HEK293 (cell line): Measurements from ENCODE around the gene LY86.

Experiments
- CTCF ChIA-PET: fragments of 350-600 bp; formaldehyde crosslinking; extraction: SDS; loops from one replicate; lab custom pipeline; 2021; ENCODE audit warnings: antibody characterized with exemption; lab: Yijun Ruan, JAX
- POLR2A ChIA-PET: fragments of 300-600 bp; formaldehyde crosslinking; extraction: SDS; loops from one replicate; lab custom pipeline; 2020; ENCODE audit warnings: antibody characterized with exemption, inconsistent platforms; lab: Yijun Ruan, JAX
- H3K27ac ChIP-seq: fragments of 200-500 bp; sonication (Bioruptor generic); 2 replicates; pipeline ENCODE4 v1.5.1; 2014; ENCODE audit warnings: low read depth, low read length, control low read depth, inconsistent platforms; ENCODE audit errors: extremely low read depth
- H3K36me3 ChIP-seq, 2 experiments: fragments of 200-500 bp in 1 of 2; sonication (Bioruptor generic) in 1 of 2; 1 replicate in 1 of 2; 2 replicates in 1 of 2; pipeline ENCODE4 v1.5.1; 2014 to 2017; ENCODE audit warnings: inconsistent platforms in 2 of 2, low read length in 2 of 2; ENCODE audit not compliant: control insufficient read depth in 2 of 2, insufficient read depth in 1 of 2
- H3K4me1 ChIP-seq: fragments of 200-500 bp; sonication (Bioruptor generic); 2 replicates; pipeline ENCODE4 v1.5.1; 2014; ENCODE audit warnings: mild to moderate bottlenecking, low read length, inconsistent platforms; ENCODE audit not compliant: control insufficient read depth, insufficient read depth
- H3K4me3 ChIP-seq: 2 replicates; pipeline ENCODE4 v1.5.1; 2011; ENCODE audit warnings: low read depth, mild to moderate bottlenecking, control low read depth, low read length, moderate library complexity
- H3K9me3 ChIP-seq: fragments of 200-500 bp; sonication (Bioruptor generic); 2 replicates; pipeline ENCODE4 v1.5.1; 2014; ENCODE audit warnings: low read depth, low read length, inconsistent platforms; ENCODE audit not compliant: control insufficient read depth, insufficient read depth
- GLIS1 ChIP-seq: fragments of 450-650 bp; formaldehyde crosslinking; IDR thresholded peaks from 2 replicates; pipeline ENCODE4 v1.5.1; 2016; ENCODE audit warnings: missing biosample characterization, missing genetic modification characterization
- HOXD13 ChIP-seq: sonication (generic); formaldehyde crosslinking; IDR thresholded peaks from 2 replicates; pipeline ENCODE4 v1.8.0; 2022; ENCODE audit warnings: missing genetic modification reagents, borderline replicate concordance
- ZNF202 ChIP-seq: fragments of 450-650 bp; formaldehyde crosslinking; IDR thresholded peaks from 2 replicates; pipeline ENCODE4 v1.5.1; 2016; ENCODE audit warnings: missing biosample characterization, missing genetic modification characterization, borderline replicate concordance
- ZNF433 ChIP-seq: fragments of 450-650 bp; formaldehyde crosslinking; IDR thresholded peaks from 2 replicates; pipeline ENCODE4 v1.5.1; 2016; ENCODE audit warnings: missing biosample characterization, missing genetic modification characterization, low read depth
- ZNF610 ChIP-seq: fragments of 450-650 bp; formaldehyde crosslinking; IDR thresholded peaks from 2 replicates; pipeline ENCODE4 v1.5.1; 2016; ENCODE audit warnings: missing biosample characterization, missing genetic modification characterization, borderline replicate concordance
- ZNF707 ChIP-seq: fragments of 450-650 bp; formaldehyde crosslinking; IDR thresholded peaks from 2 replicates; pipeline ENCODE4 v1.5.1; 2016; ENCODE audit warnings: missing biosample characterization, missing genetic modification characterization
- ZNF76 ChIP-seq: fragments of 450-650 bp; formaldehyde crosslinking; IDR thresholded peaks from 2 replicates; pipeline ENCODE4; 2016; ENCODE audit warnings: low read depth, missing biosample characterization, missing genetic modification characterization, borderline replicate concordance
- TF ChIP-seq, protein P1 (sequence below): fragments of 450-650 bp; formaldehyde crosslinking; IDR thresholded peaks from 2 replicates; pipeline ENCODE4 v1.5.1; 2016; ENCODE audit warnings: missing biosample characterization, missing genetic modification characterization
- TF ChIP-seq, protein P2 (sequence below): fragments of 450-650 bp; formaldehyde crosslinking; conservative IDR thresholded peaks from 2 replicates; pipeline ENCODE4 v1.5.1; 2016; ENCODE audit warnings: low read depth, missing biosample characterization, missing genetic modification characterization
- TF ChIP-seq, protein P3 (sequence below): fragments of 450-650 bp; formaldehyde crosslinking; IDR thresholded peaks from 2 replicates; pipeline ENCODE4 v1.5.1; 2016; ENCODE audit warnings: missing biosample characterization, missing genetic modification characterization, low read depth

Gene LY86

DNA sequence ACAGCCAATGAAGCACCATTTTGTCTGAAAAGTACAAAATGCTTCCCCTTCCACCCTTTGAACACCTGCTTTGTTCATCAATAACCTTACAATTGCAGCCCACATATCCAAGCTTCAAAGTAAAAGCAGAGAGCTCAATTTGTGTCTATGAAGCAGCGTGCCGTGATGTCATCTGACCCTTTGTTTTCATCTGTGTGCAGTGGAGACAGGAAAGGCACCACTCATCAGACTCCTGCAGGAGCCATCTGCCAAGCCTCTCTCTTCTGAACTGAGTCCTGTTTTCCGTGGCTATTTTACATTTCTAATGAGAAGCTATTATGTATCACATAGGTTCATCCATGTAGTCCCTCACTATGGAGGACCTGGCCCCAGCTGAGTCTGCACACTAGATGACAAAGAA is 7.5 kb upstream of the LY86 start (continued):
- TF ChIP-seq, protein P1, sequence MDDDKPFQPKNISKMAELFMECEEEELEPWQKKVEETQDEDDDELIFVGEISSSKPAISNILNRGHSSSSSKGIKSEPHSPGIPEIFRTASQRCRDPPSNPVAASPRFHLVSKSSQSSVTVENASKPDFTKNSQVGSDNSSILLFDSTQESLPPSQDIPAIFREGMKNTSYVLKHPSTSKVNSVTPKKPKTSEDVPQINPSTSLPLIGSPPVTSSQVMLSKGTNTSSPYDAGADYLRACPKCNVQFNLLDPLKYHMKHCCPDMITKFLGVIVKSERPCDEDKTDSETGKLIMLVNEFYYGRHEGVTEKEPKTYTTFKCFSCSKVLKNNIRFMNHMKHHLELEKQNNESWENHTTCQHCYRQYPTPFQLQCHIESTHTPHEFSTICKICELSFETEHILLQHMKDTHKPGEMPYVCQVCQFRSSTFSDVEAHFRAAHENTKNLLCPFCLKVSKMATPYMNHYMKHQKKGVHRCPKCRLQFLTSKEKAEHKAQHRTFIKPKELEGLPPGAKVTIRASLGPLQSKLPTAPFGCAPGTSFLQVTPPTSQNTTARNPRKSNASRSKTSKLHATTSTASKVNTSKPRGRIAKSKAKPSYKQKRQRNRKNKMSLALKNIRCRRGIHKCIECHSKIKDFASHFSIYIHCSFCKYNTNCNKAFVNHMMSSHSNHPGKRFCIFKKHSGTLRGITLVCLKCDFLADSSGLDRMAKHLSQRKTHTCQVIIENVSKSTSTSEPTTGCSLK (tag by site-specific recombination): no peak
- TF ChIP-seq ZNF433 (tag by site-specific recombination): no peak

- ChIA-PET POLR2A (no interaction called here), CTCF (interaction anchor here (0.6 to 1.2 kb wide), 3 partner anchors 25 to 1360 kb away, joined by 3 to 4 read pairs (median 3); no protein-coding TSS in a partner anchor)
- no peak overlapping the region for H3K4me3 ChIP-seq
- H3K4me1 ChIP-seq: no peaks in the 10 kb centered on the region
- H3K36me3 ChIP-seq: no peaks in the 10 kb centered on the region
- no peak overlapping the region for H3K27ac ChIP-seq
- no peak for TF ChIP-seq HOXD13 (CRISPR knock-in tag)
- H3K9me3 ChIP-seq: no peaks in the 10 kb centered on the region
Observed at GRCh38 chr6:6582131-6582530, 6.4 kb upstream of the LY86 start.

- no peak overlapping the region for H3K4me3 ChIP-seq
- no peaks in the 10 kb centered on the region for H3K4me1 ChIP-seq
- ChIA-PET POLR2A (no interaction called here), CTCF (interaction anchor here (0.6 to 1.9 kb wide), 3 partner anchors 27 to 42 kb away, joined by 3 to 7 read pairs (median 3); no protein-coding TSS in a partner anchor)
- H3K36me3 ChIP-seq: no peaks in the 10 kb centered on the region
- no peaks in the 10 kb centered on the region for H3K9me3 ChIP-seq
- H3K27ac ChIP-seq: no peak overlapping the region
- TF ChIP-seq, protein P2, sequence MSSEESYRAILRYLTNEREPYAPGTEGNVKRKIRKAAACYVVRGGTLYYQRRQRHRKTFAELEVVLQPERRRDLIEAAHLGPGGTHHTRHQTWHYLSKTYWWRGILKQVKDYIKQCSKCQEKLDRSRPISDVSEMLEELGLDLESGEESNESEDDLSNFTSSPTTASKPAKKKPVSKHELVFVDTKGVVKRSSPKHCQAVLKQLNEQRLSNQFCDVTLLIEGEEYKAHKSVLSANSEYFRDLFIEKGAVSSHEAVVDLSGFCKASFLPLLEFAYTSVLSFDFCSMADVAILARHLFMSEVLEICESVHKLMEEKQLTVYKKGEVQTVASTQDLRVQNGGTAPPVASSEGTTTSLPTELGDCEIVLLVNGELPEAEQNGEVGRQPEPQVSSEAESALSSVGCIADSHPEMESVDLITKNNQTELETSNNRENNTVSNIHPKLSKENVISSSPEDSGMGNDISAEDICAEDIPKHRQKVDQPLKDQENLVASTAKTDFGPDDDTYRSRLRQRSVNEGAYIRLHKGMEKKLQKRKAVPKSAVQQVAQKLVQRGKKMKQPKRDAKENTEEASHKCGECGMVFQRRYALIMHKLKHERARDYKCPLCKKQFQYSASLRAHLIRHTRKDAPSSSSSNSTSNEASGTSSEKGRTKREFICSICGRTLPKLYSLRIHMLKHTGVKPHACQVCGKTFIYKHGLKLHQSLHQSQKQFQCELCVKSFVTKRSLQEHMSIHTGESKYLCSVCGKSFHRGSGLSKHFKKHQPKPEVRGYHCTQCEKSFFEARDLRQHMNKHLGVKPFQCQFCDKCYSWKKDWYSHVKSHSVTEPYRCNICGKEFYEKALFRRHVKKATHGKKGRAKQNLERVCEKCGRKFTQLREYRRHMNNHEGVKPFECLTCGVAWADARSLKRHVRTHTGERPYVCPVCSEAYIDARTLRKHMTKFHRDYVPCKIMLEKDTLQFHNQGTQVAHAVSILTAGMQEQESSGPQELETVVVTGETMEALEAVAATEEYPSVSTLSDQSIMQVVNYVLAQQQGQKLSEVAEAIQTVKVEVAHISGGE (tag by site-specific recombination): peak; percentile 90
- no peak for TF ChIP-seq ZNF202 (tag by site-specific recombination)
- TF ChIP-seq, protein P1 (tag by site-specific recombination): no peak
Observed at GRCh38 chr6:6583836-6584235, 4.7 kb upstream of the LY86 start.

DNA sequence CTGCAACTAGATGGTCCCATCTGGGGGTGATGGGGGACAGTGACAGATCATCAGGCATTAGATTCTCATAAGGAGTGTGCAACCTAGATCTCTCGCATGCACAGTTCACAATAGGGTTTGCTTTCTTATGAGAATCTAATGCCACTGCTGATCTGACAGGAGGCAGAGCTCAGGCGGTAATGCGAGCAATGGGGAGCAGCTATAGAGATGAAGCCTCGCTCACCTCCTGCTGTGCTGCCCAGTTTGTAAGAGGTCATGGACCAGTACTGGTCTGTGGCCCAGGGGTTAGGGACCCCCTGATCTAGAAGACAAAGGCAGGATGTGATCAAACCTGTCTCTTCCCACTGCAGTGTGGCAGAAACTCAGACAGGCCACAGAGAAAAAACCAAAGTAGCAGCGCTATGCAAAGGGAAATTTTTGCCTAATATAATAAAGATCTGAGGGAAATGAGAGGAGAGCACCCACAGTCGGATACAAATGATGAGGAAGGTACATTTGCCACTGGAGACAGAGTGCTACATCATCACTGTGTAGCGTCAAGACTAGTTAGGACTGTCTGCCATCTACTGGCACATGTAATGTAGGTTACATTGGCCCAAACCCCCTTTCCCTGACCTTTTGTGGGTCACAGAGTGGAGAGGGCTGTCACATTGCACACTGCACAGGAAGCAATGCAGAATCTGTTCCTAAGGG is 4.1 kb upstream of the LY86 start:
- no peak overlapping the region for H3K27ac ChIP-seq

More for the DNA sequence above, 4.1 kb upstream of the LY86 start:
- POLR2A ChIA-PET: no interaction called here
- no peaks in the 10 kb centered on the region for H3K36me3 ChIP-seq
- no peak overlapping the region for H3K4me3 ChIP-seq
- no peaks in the 10 kb centered on the region for H3K9me3 ChIP-seq
- CTCF ChIA-PET: interaction anchor here (0.6 to 1.9 kb wide), 5 partner anchors 26 to 401 kb away, joined by 3 to 7 read pairs (median 5); no protein-coding TSS in a partner anchor
- no peaks in the 10 kb centered on the region for H3K4me1 ChIP-seq
- TF ChIP-seq ZNF610 (peak; percentile 94), ZNF76 (no peak), ZNF707 (no peak), GLIS1 (no peak)
- TF ChIP-seq, protein P3, sequence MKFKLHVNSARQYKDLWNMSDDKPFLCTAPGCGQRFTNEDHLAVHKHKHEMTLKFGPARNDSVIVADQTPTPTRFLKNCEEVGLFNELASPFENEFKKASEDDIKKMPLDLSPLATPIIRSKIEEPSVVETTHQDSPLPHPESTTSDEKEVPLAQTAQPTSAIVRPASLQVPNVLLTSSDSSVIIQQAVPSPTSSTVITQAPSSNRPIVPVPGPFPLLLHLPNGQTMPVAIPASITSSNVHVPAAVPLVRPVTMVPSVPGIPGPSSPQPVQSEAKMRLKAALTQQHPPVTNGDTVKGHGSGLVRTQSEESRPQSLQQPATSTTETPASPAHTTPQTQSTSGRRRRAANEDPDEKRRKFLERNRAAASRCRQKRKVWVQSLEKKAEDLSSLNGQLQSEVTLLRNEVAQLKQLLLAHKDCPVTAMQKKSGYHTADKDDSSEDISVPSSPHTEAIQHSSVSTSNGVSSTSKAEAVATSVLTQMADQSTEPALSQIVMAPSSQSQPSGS: no peak
